GM20000 (cell line): ENCODE measurements around the gene LRRC26.

Experiments
- DNase-seq: peaks from one replicate; pipeline ENCODE4 v3.0.0; 2012; ENCODE audit warnings: low spot score
- CTCF ChIP-seq: IDR thresholded peaks from 2 replicates; pipeline ENCODE4 v1.5.1; 2012; ENCODE audit warnings: mild to moderate bottlenecking, control low read depth; ENCODE audit errors: extremely low read depth, missing control alignments

LRRC26 gene

GRCh38 chr9:137191691-137192447 lies 22.0 kb upstream of the LRRC26 start:
- no peak for DNase-seq
- TF ChIP-seq CTCF, result no peak

- no peak for DNase-seq
- TF ChIP-seq CTCF, result no peak
Measured at GRCh38 chr9:137191245-137191644, 21.4 kb upstream of the LRRC26 start.

GRCh38 chr9:137190315-137190856 lies 20.5 kb upstream of the LRRC26 start:
- DNase-seq, result no peak
- no peak for TF ChIP-seq CTCF

DNA sequence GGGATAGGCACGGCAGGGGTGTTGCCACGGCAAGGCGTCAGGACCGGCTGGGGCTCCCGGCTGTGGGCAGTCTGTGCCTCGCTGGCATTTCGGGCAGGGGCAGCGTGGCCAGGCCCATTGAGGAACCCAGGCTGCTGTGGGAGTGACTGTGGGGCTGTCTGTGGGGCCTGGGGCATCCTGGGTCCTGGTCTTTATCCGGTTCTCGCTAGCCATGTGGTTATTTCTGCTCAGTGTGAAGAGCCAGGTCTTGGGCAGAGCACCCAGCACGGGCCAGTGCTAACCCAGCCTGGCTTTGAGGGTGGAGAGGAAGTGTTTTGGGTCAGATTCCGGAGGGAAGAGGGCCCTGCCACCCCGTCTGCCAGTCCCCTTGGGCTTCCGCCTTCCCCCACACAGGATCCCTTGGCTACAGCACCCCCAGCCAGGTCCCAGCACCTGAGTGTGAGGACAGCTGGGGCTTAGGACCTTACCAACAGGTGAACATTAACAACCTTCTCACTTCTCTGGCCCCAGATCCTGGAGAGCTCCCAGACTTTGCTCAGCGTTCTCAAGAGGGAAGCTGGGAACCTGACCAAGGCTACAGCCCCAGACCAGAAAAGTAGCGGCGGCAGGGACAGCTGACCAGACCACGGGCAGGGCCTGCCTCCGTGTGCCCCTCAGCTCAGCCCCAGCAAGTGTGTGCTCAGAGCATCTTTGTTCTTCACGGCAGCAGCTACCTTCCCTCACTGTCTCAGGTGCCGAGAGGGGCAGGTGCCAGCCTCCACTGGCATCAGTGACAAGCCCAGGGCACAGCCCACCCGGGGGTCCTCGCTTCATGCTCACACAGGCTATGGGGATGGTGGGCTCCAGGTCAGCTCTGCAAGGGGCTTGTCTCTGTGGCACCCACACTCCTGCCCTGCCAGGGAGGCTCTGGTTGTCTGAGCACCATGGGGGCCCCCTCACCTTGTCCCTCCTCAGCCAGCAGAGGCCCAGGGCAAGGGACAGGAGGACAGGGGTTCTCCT lies 19.7 kb upstream of the LRRC26 start:
- TF ChIP-seq CTCF, result peak; percentile 5
- DNase-seq, result peak; percentile 73

DNA sequence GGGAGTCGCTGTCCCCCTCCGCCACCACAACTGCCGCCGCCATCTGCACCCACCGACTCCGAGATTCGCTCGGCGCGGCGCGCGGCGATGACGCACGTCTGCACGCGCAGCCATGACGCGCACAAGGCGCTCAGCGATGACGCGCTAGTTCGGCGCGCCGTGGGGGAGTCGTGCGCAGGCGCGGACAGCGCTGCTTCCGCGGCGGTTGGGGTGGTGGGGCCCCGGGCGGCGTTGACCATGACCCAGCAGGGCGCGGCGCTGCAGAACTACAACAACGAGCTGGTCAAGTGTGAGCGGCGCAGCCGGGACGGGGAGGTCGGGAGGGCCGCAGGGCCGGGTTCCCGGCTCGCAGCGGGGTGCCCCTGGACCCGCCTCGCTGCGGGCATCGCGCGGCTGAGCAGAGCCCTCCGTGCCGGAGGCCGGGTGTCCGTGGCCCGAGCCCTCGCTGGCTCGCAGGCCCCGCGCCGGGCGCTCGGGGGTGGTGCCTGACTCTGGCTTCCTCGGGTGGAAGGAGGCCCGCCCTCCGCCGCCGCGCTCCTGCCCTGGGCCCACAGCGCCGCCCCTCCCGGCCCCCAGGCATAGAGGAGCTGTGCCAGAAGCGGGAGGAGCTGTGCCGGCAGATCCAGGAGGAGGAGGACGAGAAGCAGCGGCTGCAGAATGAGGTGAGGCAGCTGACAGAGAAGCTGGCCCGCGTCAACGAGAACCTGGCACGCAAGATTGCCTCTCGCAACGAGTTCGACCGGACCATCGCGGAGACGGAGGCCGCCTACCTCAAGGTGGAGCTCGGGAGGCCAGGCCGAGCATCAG lies 18.8 kb upstream of the LRRC26 start, which contains the start of the genes ANAPC2 and SSNA1:
Gene ANAPC2 (minus strand): TSS at position 71 of the 807 bp plus-strand sequence. CDS start 28 bp downstream, at position 43.
Gene SSNA1 (plus strand): TSS at position 187 of the 807 bp plus-strand sequence. CDS start 51 bp downstream, at position 238.
- peak; percentile 18 for TF ChIP-seq CTCF
- peak; percentile 99 for DNase-seq

DNA sequence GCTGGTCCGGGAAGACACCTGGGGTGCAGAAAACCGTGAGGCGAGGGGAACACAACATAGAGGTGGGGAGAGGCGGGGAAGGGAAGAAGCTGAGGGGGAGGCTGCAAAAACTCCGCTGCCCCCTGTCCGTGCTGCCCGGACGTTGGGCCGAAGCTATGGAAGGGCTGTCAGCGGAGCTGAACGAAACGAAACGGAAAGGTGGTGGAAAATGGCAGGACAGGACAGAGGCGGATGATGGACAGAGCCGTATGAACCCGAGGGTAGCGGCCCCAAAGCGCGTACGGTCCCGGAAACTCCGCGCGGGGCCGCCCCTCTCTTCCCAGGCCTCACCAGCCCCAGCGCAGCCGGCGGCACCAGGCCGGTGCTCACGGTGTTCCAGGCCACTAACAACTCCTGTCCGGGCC lies 18.2 kb upstream of the LRRC26 start:
- TF ChIP-seq CTCF, result no peak
- DNase-seq, result no peak
